ENCODE data around the gene MRPL21.

DNA sequence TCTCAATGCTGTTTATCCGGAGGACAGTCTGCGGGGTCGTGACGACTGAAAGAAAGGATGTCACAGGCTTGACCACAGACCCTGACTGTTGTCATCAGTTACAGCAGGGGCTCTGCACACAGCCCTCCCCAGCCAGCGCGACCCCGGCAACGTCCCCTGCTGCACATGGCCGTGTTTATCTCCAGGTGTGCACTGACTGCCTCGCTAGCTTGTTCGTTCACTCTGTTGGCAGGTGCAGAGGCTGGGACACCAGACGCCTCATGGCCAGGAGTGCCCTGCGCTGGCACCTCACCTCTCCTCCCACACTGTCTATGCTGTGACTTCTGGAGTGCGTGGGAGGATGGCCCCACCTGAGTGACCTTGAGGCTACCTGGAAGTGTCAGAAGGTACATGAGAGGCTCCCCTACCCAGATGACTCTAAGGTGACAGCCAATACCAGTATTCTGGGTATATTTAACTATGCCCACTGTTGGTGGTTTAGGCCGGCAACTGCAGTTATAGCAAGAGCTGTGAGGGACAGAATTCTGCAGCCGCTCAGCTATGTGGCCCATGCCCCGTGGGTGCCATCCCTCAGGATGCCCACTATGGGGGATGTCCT is 12.2 kb downstream of the MRPL21 start:
- TF ChIP-seq CTCF (IDR thresholded peaks at IDR 0.05) (no peak), POLR2A (IDR thresholded peaks at IDR 0.05) (no peak)
